Fibroblast of lung (primary cell): ENCODE data around the gene KNDC1. TPM values are rescaled to one million over a fixed set of nuclear protein-coding genes. Genes with fewer than 3 reads are reported as not detected.

ENCODE experiments used
- DNase-seq, 2 donors: peaks; one replicate each; pipeline versions ENCODE4 v3.0.0 to v3.0.0-alpha.2; 2010; ENCODE audit warnings: low read depth in 2 of 2
- H2AFZ ChIP-seq: 2 replicates; pipeline ENCODE4 v1.5.1; 2012; ENCODE audit warnings: low read length, control low read depth, inconsistent platforms
- H3K27ac ChIP-seq: 2 replicates; pipeline ENCODE4 v1.5.1; 2011; ENCODE audit warnings: low read length, control low read depth; ENCODE audit not compliant: insufficient read depth
- H3K27me3 ChIP-seq: 2 replicates; pipeline ENCODE4 v1.5.1; 2011; ENCODE audit warnings: mild to moderate bottlenecking, low read length; ENCODE audit not compliant: control insufficient read depth, insufficient read depth
- H3K36me3 ChIP-seq: 2 replicates; pipeline ENCODE4 v1.5.1; 2011; ENCODE audit warnings: low read length; ENCODE audit not compliant: control insufficient read depth, insufficient read depth
- H3K4me1 ChIP-seq: 2 replicates; pipeline ENCODE4 v1.5.1; 2011; ENCODE audit warnings: low read length; ENCODE audit not compliant: control insufficient read depth, insufficient read depth; ENCODE audit errors: extremely low read depth
- H3K4me2 ChIP-seq: 2 replicates; pipeline ENCODE4 v1.5.1; 2011; ENCODE audit warnings: low read length, control low read depth; ENCODE audit not compliant: insufficient read depth; ENCODE audit errors: extremely low read depth
- H3K4me3 ChIP-seq, 4 experiments: fragments of 200-600 bp in 1 of 4; sonication (generic) in 1 of 4; replicated peaks in 1 of 4; 2 replicates each; pipeline ENCODE4 v1.5.1; 2011 to 2016; ENCODE audit warnings: low read length in 4 of 4, low read depth in 3 of 4, mild to moderate bottlenecking in 3 of 4, control low read depth in 2 of 4, inconsistent platforms in 1 of 4, mixed read lengths in 1 of 4; ENCODE audit not compliant: insufficient read depth in 1 of 4; ENCODE audit errors: control extremely low read depth in 1 of 4
- H3K79me2 ChIP-seq: 2 replicates; pipeline ENCODE4 v1.5.1; 2012; ENCODE audit warnings: mild to moderate bottlenecking, low read length, inconsistent platforms; ENCODE audit not compliant: control insufficient read depth, insufficient read depth
- H3K9ac ChIP-seq: 2 replicates; pipeline ENCODE4 v1.5.1; 2011; ENCODE audit warnings: mild to moderate bottlenecking, low read length, control low read depth; ENCODE audit not compliant: insufficient read depth
- H3K9me3 ChIP-seq: 2 replicates; pipeline ENCODE4 v1.5.1; 2012; ENCODE audit warnings: low read depth, low read length; ENCODE audit not compliant: control insufficient read depth, insufficient read depth
- H4K20me1 ChIP-seq: 2 replicates; pipeline ENCODE4 v1.5.1; 2011; ENCODE audit warnings: low read length; ENCODE audit not compliant: control insufficient read depth, insufficient read depth; ENCODE audit errors: extremely low read depth
- CTCF ChIP-seq, 2 donors: IDR thresholded peaks in 1 of 2; conservative IDR thresholded peaks in 1 of 2; 1 replicate in 1 of 2; 2 replicates in 1 of 2; pipeline ENCODE4 v1.5.1; 2011 to 2012; ENCODE audit warnings: low read length in 2 of 2, control low read depth in 1 of 2, inconsistent platforms in 1 of 2, low read depth in 1 of 2, mild to moderate bottlenecking in 1 of 2
- EZH2 ChIP-seq: IDR thresholded peaks from 2 replicates; pipeline ENCODE4 v1.5.1; 2012; ENCODE audit warnings: low read length, control low read depth, mild to moderate bottlenecking; ENCODE audit errors: missing control alignments
- polyA plus RNA-seq, 2 donors: library from polyadenylated mRNA; depleted of rRNA in 1 of 2; stranded (reverse) in 1 of 2; unstranded in 1 of 2; fragments of >200 nt; gene quantifications; 2 replicates each; pipeline ENCODE4 v1.2.1, GENCODE V29; 2011 to 2012; ENCODE audit warnings: missing spikeins in 1 of 2
- total RNA-seq: library from RNA; depleted of rRNA; stranded (reverse); fragments of >200 nt; gene quantifications from 2 replicates; pipeline ENCODE4 v1.2.1, GENCODE V29; 2014

The KNDC1 gene
- total and polyA plus RNA-seq, 2 donors (not counting 1 experiment from before 2014, with no cell fraction given), result 0.20 to 0.50 TPM

DNA sequence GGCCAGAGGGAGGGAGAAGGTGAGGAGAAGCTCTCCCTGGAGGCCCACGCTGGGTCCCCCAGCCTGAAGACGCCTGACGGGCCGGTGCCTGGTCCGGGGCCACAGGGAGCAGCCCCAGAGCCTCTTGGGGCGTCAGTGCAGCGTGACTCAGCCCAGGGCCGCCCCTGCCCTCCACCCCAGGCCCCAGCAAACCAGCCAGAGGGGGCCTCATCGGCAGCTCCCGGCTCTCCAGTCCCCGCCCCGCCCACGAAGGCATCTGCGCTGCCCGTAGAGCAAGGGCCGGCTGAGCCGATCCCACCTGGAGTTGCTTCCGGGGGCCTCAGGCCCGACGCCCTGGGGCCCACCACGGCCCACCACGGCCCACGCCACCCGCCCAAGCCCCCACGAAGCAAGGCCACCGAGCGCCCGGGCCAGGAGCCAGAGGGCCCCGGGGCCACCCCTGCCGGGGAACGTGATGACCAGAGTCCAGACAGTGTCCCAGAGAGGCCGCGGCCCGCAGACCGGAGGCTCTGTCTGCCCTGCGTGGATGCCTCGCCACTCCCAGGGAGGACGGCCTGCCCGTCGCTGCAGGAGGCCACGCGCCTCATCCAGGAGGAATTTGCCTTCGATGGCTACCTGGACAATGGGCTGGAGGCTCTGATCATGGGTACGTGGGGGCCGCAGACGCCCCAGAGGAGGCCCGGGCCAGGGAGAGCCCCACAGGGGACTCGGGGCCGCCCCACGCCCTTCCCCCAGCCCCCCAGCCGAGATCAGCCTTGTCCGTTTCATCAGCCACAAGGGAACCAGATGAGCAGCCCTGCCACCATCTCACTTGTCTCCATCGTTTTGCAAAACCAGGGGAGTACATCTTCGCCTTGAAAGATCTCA, 38.8 kb downstream of the KNDC1 start:
- Histone ChIP-seq H3K79me2 (no peaks in the 10 kb centered on the region), H3K36me3 (no peaks in the 10 kb centered on the region), H3K4me2 (no peak overlapping the region), H3K9me3 (no peaks in the 10 kb centered on the region), H3K27me3 (no peaks in the 10 kb centered on the region), H4K20me1 (no peaks in the 10 kb centered on the region), H3K4me3 (no peak overlapping the region), H3K4me1 (no peaks in the 10 kb centered on the region), H3K9ac (no peak overlapping the region), H2AFZ (no peak overlapping the region), H3K27ac (no peak overlapping the region)
- no peak for DNase-seq
- no peak for TF ChIP-seq EZH2
- no peak for TF ChIP-seq CTCF (conservative IDR thresholded peaks at IDR 0.05 in 1 of 2, IDR thresholded peaks at IDR 0.05 in 1 of 2; ENCODE audit: low read depth in 1 of 2, low read length in 2 of 2)

DNA sequence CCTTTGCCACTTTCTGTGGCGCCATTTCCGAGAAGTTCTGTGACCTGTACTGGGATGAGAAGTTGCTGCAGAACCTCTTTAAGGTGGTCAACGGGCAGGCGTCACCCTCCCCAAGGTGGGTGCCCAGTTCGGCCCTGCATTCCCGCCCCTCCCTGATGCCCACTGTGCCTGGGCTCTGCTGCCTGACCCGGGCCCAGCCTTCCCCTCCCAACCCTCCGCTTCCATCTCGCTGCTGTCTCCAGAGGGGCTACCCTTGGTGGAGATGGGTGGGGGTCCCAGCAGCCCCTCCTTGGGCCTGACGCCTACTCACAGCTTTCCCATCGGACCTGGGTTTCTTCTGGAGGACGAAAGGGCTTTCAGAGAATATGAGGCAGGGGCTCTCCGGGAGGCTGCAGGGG, 39.5 kb downstream of the KNDC1 start:
- Histone ChIP-seq H2AFZ (no peak overlapping the region), H4K20me1 (no peaks in the 10 kb centered on the region), H3K27me3 (no peaks in the 10 kb centered on the region), H3K4me3 (no peak overlapping the region), H3K27ac (no peak overlapping the region), H3K36me3 (no peaks in the 10 kb centered on the region), H3K4me2 (no peak overlapping the region), H3K9me3 (no peaks in the 10 kb centered on the region), H3K4me1 (no peaks in the 10 kb centered on the region), H3K9ac (no peak overlapping the region), H3K79me2 (no peaks in the 10 kb centered on the region)
- no peak for TF ChIP-seq CTCF (conservative IDR thresholded peaks at IDR 0.05 in 1 of 2, IDR thresholded peaks at IDR 0.05 in 1 of 2; ENCODE audit: low read depth in 1 of 2, low read length in 2 of 2)
- TF ChIP-seq EZH2, result no peak
- no peak for DNase-seq

- H3K4me3 ChIP-seq, result no peak overlapping the region
- DNase-seq, result no peak
- H3K79me2 ChIP-seq, result no peaks in the 10 kb centered on the region
- H3K4me2 ChIP-seq, result no peak overlapping the region
- TF ChIP-seq EZH2 (no peak), CTCF (conservative IDR thresholded peaks at IDR 0.05 in 1 of 2, IDR thresholded peaks at IDR 0.05 in 1 of 2; ENCODE audit: low read depth in 1 of 2, low read length in 2 of 2) (no peak)
- H2AFZ ChIP-seq, result no peak overlapping the region
- no peaks in the 10 kb centered on the region for H3K9me3 ChIP-seq
- H3K9ac ChIP-seq, result no peak overlapping the region
- H3K27ac ChIP-seq, result no peak overlapping the region
- H4K20me1 ChIP-seq, result no peaks in the 10 kb centered on the region
- no peaks in the 10 kb centered on the region for H3K27me3 ChIP-seq
- H3K4me1 ChIP-seq, result no peaks in the 10 kb centered on the region
- no peaks in the 10 kb centered on the region for H3K36me3 ChIP-seq
Measured at GRCh38 chr10:133199992-133200611, 40.1 kb downstream of the KNDC1 start.
